Measurements from ENCODE around the gene KRTAP1-5.
"Not testable (repeated sequence)": the region's sequence is repeated elsewhere in the genome, so short reads cannot be mapped to it uniquely, and the experiment has no call there.

The KRTAP1-5 gene

DNA sequence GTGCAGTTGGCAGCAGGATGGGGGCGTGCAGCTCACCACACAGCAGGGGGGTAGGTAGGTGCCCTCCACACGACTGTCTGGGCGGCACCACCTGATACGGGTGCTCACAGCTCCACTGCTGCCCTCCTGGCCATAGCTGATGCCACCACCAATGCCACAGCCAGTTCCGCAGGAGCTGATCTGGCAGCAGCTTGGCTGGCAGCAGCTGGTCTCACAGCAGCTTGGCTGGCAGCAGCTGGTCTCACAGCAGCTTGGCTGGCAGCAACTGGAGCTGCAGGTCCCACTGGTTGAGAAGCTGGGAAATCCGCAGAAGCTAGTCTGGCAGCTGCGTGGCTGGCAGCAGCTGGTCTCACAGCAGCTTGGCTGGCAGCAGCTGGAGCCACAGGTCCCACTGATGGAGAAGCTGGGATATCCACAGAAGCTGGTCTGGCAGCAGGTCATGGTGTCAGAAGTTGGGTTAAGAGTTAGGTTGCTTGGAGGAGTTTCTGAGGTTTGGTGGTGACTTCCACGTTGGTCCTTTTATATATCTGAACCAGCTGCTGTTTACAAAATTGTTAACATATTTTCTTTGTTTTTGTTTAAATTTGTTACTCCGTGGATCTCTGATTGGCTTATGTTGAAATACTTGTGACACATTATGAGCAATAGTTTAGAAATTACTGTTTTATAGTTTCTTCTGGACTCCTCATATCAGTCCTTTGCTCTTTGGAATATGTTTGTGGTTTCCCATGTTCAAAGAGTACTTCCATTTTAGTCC lies at the start of gene KRTAP1-5:
Gene KRTAP1-5 (minus strand): TSS at position 494 of the 757 bp plus-strand sequence. CDS start 53 bp downstream, at position 441.
- DNase-seq, result no peak

- no peak for DNase-seq
Observed at GRCh38 chr17:41076788-41077187, 49.8 kb upstream of the KRTAP1-5 start.

DNA sequence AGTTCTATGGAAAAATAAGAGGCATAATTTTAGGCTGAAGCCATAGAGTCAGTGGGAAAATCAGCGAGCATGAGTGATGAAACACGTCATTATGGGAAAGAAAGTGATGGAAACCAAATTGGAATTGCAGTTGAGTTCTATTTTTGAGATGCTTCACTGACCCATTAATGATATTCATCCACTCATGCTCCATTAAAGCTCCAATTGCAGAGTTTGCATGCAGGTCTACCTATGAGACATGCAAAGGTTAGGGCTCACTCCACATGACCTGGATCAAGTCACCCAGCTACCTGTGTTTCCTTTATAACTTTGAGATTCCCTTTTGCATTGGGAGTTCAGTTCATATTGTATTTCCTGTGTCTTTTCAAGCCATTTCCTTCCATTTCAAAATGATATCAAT lies 46.7 kb upstream of the KRTAP1-5 start:
- no peak for DNase-seq

GRCh38 chr17:41071606-41072360 lies 44.8 kb upstream of the KRTAP1-5 start:
- DNase-seq, result no peak

DNA sequence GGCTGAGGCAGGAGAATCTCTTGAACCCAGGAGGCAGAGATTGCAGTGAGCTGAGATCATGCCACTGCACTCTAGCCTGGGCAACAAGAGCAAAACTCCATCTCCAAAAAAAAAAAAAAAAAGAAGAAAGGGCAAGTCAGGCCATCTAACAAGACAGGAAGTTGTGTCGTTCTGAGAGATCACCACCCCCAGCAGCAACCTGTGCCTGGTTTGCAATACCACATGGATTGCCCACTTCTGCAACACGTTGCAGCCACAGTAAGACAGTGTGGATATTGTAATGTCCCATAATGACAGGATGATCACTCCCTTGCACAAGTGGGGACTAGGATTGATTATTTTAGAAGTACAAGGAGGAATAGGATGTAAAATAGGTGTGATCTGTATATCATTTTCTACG lies 42.0 kb upstream of the KRTAP1-5 start:
- DNase-seq, result no peak

DNA sequence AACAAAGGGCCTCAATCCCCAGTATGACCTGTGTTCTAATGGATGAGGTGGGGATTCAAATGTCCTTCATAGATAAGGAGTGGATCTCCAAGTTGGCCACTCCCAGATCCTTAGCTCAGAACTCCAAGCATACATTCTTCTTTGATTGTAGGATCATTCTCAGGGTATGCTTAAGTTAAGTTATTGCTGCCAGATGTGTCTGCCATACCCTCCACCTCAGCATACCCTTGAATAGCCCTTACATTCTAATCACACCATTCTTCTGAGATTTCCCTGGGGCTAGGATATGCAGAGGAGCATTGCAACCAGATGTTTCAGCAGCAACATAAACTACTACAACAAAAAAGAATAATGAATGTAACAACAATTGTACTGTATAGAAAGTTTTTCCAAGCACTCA lies 40.3 kb upstream of the KRTAP1-5 start:
- DNase-seq, result no peak

GRCh38 chr17:41065829-41066624 lies 39.0 kb upstream of the KRTAP1-5 start, which contains the start of gene KRTAP2-4:
KRTAP2-4 (minus strand) TSS chr17:41065879; CDS start chr17:41065845, 34 bp downstream.
- no peak for DNase-seq

GRCh38 chr17:41065016-41065689 lies 38.1 kb upstream of the KRTAP1-5 start:
- not testable (repeated sequence) for DNase-seq

GRCh38 chr17:41064301-41064700 lies 37.3 kb upstream of the KRTAP1-5 start:
- DNase-seq, result no peak

GRCh38 chr17:41063449-41063848 lies 36.4 kb upstream of the KRTAP1-5 start:
- no peak for DNase-seq

GRCh38 chr17:41061964-41062363 lies 35.0 kb upstream of the KRTAP1-5 start:
- DNase-seq, result no peak

DNA sequence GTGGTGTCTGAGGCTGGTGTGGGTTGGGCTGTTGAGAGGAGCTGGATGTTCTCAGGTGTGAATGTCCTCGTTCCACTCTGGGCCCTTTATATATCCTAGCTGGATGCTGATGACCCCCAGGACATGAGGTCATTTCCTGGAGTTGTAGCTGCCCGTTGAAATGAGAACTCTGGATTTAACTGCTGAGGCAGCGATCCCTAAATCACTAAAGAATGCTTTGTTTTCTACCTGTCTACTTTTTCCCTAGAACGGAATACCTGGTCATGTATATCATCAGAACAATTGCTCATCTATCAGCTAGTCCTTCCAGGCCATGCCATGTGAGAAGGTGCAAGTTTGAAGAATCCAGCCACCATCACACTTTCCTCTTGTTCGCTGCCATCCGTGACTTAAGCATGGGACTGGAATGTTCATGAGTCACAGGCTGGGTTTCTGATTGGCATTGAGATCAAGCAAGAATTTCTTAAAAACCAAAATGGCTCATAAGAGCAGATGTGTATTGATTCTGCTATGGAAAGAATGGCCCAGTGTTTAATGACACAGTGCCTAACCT lies 33.1 kb upstream of the KRTAP1-5 start, which contains the start of gene KRTAP2-3:
Gene KRTAP2-3 (minus strand): TSS at position 63 of the 553 bp plus-strand sequence. CDS start 64 bp downstream, outside the sequence.
- DNase-seq, result no peak

GRCh38 chr17:41059276-41060051 lies 32.5 kb upstream of the KRTAP1-5 start:
- not testable (repeated sequence) for DNase-seq

DNA sequence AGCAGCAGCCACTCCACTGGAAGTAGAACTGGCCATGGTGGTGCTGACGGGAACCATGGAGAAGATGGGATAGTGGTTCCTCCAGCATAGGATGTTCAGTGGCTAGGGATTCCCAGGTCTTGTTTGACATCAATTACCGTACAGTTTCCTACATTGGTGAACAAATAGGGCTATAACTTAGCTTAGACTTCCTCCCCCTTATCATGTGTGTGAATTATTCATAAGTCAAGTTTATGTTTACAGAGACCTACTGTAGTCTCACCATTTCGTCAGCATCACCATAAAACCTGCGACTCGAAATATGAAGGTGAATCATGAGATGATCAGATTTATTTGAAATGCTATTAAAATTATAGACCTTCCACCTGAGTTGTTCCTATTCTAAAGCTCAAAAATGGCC lies 31.7 kb upstream of the KRTAP1-5 start:
- no peak for DNase-seq

- no peak for DNase-seq
Observed at GRCh38 chr17:41057547-41057946, 30.5 kb upstream of the KRTAP1-5 start.

GRCh38 chr17:41055130-41055529 lies 28.1 kb upstream of the KRTAP1-5 start, which contains the start of gene KRTAP2-2:
KRTAP2-2 (minus strand) TSS chr17:41055230; CDS start chr17:41055211, 19 bp downstream.
- DNase-seq, result not testable (repeated sequence)

DNA sequence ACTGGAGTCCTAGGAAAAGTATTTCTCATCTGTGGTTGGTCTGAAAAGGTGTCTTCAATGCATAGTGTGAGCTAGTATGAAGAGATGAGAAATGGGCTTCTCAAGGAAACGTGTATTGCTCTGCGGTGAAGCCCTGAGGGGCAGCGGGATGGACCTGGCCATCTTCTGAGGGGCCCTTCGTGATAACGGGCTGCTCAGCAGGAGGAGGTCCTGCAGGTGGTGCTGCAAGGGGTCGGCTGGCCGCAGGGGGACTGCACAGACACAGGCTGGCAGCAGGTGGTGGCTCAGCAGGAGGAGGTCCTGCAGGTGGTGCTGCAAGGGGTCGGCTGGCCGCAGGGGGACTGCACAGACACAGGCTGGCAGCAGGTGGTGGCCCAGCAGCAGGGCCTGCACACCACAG lies 27.5 kb upstream of the KRTAP1-5 start:
- DNase-seq, result not testable (repeated sequence)

- no peak for DNase-seq
Observed at GRCh38 chr17:41054025-41054424, 27.0 kb upstream of the KRTAP1-5 start.

DNA sequence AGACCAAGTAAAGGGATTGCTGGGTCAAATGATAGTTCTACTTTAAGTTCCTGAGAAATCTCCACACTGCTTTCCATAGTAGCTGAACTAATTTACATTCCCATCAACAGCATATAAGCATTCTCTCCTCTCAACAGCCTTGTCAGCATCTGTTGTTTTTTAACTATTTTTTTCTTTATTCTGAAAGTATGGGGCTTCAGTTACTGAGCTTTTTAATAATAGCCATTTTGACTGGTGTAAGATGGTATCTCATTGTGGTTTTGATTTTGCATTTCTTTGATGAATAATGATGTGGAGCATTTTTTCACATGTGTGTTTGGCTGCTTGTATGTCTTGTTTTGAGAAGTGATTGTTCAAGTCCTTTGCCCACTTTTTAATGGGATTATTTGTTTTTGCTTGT lies 25.6 kb upstream of the KRTAP1-5 start:
- DNase-seq, result no peak

DNA sequence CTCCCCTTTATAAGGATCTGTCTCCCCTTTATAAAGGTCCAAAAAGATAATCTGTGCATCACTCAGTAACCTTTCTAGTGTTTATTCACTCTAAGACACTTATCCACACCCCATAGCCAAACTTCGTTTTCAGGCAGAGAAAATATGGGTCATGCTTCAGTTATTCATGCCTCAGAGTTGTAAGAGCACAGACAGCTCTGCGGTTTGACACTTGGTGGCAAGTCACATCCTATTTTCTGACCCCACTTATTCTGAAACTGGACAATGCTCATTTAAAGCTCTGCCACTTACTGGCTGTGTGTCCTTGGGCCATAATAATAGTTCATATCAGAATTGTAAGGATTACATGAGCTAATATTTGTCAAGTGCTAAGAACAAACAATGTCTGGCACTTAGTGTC lies 22.1 kb upstream of the KRTAP1-5 start:
- DNase-seq, result no peak

- DNase-seq, result no peak
Observed at GRCh38 chr17:41048441-41048840, 21.4 kb upstream of the KRTAP1-5 start.
